Activated CD4-positive, alpha-beta memory T cell treated with anti-CD3 and anti-CD28 coated beads for 36 hours (primary cell): Measurements from ENCODE around the gene TGM3. TPM values are rescaled to one million over a fixed set of nuclear protein-coding genes. Genes with fewer than 3 reads are reported as not detected.

Experiments
- CTCF ChIA-PET: fragments of 350-600 bp; sonication (Branson Sonifier 250); formaldehyde crosslinking; loops from one replicate; lab custom pipeline; 2021; ENCODE audit warnings: antibody characterized with exemption, inconsistent platforms; lab: Charles Lee
- POLR2A ChIA-PET: fragments of 350-600 bp; sonication (Branson Sonifier 250); formaldehyde crosslinking; loops from one replicate; lab custom pipeline; 2021; ENCODE audit warnings: antibody characterized with exemption; lab: Charles Lee
- DNase-seq: peaks from one replicate; pipeline ENCODE4 v3.0.0-alpha.2; 2020
- H3K27ac Mint-ChIP-seq: one replicate; pipeline ENCODE4 v1.8.0; 2021; ENCODE audit warnings: mixed read lengths
- H3K27me3 Mint-ChIP-seq: one replicate; pipeline ENCODE4 v1.8.0; 2021; ENCODE audit warnings: mixed read lengths
- H3K36me3 Mint-ChIP-seq: one replicate; pipeline ENCODE4 v1.8.0; 2021; ENCODE audit warnings: mixed read lengths
- H3K4me1 Mint-ChIP-seq: one replicate; pipeline ENCODE4 v1.8.0; 2021; ENCODE audit warnings: low read depth, mixed read lengths
- H3K4me3 Mint-ChIP-seq: one replicate; pipeline ENCODE4 v1.8.0; 2021; ENCODE audit warnings: mild to moderate bottlenecking, mixed read lengths
- H3K9me3 Mint-ChIP-seq: one replicate; pipeline ENCODE4 v1.8.0; 2021; ENCODE audit warnings: mixed read lengths
- intact Hi-C: fragments of 100-400 bp; cut with micrococcal nuclease; formaldehyde crosslinking; loops from one replicate; pipeline ENCODE4 v1.15.1; 2023
- total RNA-seq, 2 experiments: library from RNA; stranded (reverse); gene quantifications; one replicate each; pipeline ENCODE4 v1.2.3, GENCODE V29; 2021

Gene TGM3
- total RNA-seq, 2 experiments from 2014 or later = not detected

DNA sequence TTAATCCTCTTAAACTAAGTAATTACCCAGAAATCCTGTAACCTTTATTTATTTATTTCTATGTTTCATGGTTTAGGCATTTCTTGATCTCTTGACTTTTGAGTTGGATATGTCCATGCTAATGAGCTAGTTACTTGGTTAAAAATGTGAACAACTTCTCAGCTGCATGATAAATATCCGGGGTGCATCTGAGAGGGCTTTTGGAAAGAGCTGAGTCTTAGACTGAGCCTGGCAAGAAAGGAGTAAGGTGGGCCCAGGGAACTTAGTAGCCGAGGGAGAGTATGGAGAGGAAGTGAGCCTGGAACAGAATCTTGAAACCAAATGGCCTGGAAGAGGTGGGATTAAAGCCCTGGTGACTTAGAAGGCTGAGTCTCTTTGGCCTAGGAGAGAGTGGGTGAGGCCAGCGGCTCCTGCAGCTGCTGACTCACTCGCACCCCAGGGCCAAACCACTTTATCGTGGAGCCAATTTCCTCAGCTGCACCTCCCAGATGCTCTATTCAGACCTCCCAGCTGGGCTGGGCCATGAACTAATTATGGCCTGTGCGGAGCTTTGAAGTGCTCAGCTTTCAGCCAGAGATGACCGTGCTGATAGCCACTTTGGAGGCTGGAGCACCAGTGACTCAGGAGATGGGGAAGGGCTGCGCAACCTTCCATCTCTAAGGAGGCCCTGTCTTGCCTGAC, 19.1 kb downstream of the TGM3 start:
- H3K4me1 Mint-ChIP-seq = no peaks in the 10 kb centered on the region
- peaks cover 6% of the 10 kb centered on the region for H3K9me3 Mint-ChIP-seq
- peaks cover 8% of the 10 kb centered on the region for H3K27me3 Mint-ChIP-seq
- H3K36me3 Mint-ChIP-seq = no peaks in the 10 kb centered on the region
- H3K27ac Mint-ChIP-seq = no peak overlapping the region
- H3K4me3 Mint-ChIP-seq = no peak overlapping the region
- POLR2A ChIA-PET = no interaction called here
- intact Hi-C loops = no loop called here
- CTCF ChIA-PET = interaction anchor here (0.7 kb wide), 1 partner anchor 842 kb away, joined by 3 read pairs; no protein-coding TSS in a partner anchor
- DNase-seq = no peak

DNA sequence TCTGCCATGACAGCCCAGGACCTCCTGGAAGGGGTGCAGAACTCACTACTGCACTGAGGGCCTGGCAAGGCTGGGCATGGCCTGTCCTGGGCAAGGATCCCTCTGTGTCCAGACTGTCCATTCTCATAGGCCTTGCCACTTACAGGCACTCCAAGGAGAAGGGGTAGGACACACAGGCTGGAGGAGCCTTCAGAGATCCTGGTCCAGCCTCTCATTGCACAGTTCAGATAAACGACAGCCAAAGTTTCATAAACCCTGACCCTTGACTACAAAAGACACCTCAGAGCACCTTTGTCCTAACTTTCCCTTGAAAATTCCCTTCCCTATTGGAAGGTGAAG, 19.6 kb downstream of the TGM3 start:
- H3K9me3 Mint-ChIP-seq = peaks cover 6% of the 10 kb centered on the region
- no peak overlapping the region for H3K27ac Mint-ChIP-seq
- intact Hi-C loops = no loop called here
- H3K4me3 Mint-ChIP-seq = no peak overlapping the region
- H3K27me3 Mint-ChIP-seq = peaks cover 8% of the 10 kb centered on the region
- CTCF ChIA-PET = no interaction called here
- DNase-seq = no peak
- H3K36me3 Mint-ChIP-seq = no peaks in the 10 kb centered on the region
- no peaks in the 10 kb centered on the region for H3K4me1 Mint-ChIP-seq
- POLR2A ChIA-PET = no interaction called here

DNA sequence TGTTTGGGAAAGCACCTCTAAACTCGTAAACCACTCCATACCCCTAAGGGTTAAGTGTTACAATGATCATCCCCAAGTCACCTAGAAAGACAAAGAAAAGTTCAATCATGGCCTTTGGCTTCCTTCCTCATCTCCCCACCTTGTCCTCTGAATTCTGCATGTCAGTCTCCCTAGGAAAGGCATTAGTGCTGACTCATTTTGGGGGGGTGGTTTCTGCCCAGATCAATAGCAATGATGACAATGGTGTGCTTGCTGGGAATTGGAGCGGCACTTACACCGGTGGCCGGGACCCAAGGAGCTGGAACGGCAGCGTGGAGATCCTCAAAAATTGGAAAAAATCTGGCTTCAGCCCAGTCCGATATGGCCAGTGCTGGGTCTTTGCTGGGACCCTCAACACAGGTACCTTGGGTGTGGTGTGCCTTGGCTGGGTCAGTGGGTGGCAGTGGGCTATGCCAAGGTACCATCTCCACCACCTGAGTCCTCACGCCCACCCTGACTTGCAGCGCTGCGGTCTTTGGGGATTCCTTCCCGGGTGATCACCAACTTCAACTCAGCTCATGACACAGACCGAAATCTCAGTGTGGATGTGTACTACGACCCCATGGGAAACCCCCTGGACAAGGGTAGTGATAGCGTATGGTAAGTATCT, 21.2 kb downstream of the TGM3 start:
- Mint-ChIP-seq H3K9me3 (peaks cover 6% of the 10 kb centered on the region), H3K27me3 (peaks cover 8% of the 10 kb centered on the region), H3K36me3 (no peaks in the 10 kb centered on the region), H3K27ac (no peak overlapping the region), H3K4me3 (no peak overlapping the region), H3K4me1 (no peaks in the 10 kb centered on the region)
- intact Hi-C loops = no loop called here
- POLR2A ChIA-PET = no interaction called here
- CTCF ChIA-PET = interaction anchor here (1.2 kb wide), 1 partner anchor 109 kb away, joined by 3 read pairs; no protein-coding TSS in a partner anchor
- DNase-seq = no peak

DNA sequence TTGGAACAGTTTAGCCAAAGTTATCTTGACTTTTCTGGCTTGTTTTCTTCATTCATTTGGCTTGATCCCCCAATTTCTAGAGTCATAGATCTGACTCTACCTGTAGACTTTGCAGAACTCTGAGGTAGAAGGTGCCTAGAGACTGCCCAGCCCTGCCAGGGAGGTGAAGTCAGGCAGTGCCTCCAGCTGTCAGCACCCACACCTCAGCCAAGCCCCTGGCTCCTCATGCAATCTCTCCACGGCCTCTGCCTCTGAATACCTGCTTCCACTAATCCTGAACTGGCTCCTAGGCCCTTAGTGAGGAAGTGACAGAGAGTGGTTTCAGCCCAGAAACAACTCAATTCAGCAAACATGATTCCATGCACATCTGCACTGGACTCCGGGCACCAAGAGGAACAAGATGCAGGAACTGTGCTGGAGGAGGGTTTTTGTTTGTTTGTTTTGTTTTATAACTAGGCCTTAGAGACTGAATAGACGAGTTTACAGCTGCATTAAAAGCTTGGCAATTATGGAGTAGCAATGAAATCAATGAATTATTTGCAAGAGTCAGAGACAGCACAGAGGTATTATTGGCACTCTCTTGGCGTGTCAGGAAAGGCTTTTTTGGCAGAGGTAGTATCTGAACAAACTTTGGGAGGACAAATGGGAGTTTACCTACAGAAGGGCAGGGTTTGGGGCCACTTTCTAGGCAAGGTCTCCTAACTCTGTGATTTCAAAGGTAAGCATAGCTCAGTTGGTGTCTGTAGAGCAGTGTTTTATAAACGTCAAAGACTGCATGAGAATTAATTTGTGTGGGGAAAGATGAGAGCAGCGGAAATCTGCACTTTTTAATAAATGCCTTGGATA, 25.2 kb downstream of the TGM3 start:
- no peak for DNase-seq

DNA sequence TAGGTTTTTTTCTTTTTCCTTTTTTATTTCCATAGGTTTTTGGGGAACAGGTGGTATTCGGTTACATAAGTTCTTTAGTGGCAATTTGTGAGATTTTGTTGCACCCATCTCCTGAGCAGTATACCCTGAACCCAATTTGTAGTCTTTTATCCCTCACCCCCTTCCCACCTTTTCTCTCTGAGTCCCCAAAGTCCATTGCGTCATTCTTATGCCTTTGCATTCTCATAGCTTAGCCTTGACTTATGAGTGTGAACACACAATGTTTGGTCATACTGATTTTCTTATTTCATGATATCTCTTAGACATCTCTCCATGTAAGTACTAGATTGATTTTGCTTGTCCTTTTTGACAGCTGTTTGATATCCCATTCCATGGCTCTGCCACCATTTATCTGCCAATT, 27.2 kb downstream of the TGM3 start:
- H3K27ac Mint-ChIP-seq = no peak overlapping the region
- H3K36me3 Mint-ChIP-seq = no peaks in the 10 kb centered on the region
- intact Hi-C loops = no loop called here
- no peaks in the 10 kb centered on the region for H3K4me1 Mint-ChIP-seq
- H3K4me3 Mint-ChIP-seq = no peak overlapping the region
- ChIA-PET CTCF (no interaction called here), POLR2A (no interaction called here)
- no peak for DNase-seq
- H3K9me3 Mint-ChIP-seq = peaks cover 6% of the 10 kb centered on the region
- H3K27me3 Mint-ChIP-seq = peaks cover 26% of the 10 kb centered on the region

More for the DNA sequence above, 25.2 kb downstream of the TGM3 start:
- Mint-ChIP-seq H3K4me3 (no peak overlapping the region), H3K4me1 (no peaks in the 10 kb centered on the region), H3K27me3 (peaks cover 24% of the 10 kb centered on the region), H3K9me3 (peaks cover 6% of the 10 kb centered on the region), H3K36me3 (no peaks in the 10 kb centered on the region), H3K27ac (no peak overlapping the region)
- CTCF ChIA-PET = no interaction called here
- intact Hi-C loops = no loop called here
- POLR2A ChIA-PET = no interaction called here

DNA sequence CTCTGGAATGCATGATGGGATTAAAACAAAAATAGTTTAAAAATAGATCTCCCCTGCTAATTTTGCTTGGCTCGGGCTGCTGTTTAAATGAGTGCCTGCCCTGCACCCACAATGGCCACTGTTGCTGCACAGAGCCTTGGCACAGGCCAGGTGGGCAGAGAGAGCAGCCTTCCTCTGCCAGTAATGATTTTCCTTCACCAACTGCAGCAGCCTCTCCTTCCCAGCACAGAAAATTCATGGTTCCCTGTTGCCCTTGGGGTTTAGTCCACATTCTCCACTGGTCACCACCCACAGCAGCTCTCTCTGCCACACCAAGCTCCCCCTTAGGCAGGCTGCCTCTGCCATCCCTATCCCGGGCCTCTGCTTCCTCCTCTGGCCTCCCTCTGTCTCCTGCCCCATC, 30.2 kb downstream of the TGM3 start:
- no peak overlapping the region for H3K27ac Mint-ChIP-seq
- intact Hi-C loops = no loop called here
- ChIA-PET CTCF (interaction anchor here (0.6 kb wide), 1 partner anchor 26 kb away, joined by 4 read pairs; no protein-coding TSS in a partner anchor), POLR2A (no interaction called here)
- peaks cover 22% of the 10 kb centered on the region for H3K27me3 Mint-ChIP-seq
- H3K36me3 Mint-ChIP-seq = no peaks in the 10 kb centered on the region
- no peak for DNase-seq
- no peaks in the 10 kb centered on the region for H3K9me3 Mint-ChIP-seq
- no peaks in the 10 kb centered on the region for H3K4me1 Mint-ChIP-seq
- H3K4me3 Mint-ChIP-seq = no peak overlapping the region

DNA sequence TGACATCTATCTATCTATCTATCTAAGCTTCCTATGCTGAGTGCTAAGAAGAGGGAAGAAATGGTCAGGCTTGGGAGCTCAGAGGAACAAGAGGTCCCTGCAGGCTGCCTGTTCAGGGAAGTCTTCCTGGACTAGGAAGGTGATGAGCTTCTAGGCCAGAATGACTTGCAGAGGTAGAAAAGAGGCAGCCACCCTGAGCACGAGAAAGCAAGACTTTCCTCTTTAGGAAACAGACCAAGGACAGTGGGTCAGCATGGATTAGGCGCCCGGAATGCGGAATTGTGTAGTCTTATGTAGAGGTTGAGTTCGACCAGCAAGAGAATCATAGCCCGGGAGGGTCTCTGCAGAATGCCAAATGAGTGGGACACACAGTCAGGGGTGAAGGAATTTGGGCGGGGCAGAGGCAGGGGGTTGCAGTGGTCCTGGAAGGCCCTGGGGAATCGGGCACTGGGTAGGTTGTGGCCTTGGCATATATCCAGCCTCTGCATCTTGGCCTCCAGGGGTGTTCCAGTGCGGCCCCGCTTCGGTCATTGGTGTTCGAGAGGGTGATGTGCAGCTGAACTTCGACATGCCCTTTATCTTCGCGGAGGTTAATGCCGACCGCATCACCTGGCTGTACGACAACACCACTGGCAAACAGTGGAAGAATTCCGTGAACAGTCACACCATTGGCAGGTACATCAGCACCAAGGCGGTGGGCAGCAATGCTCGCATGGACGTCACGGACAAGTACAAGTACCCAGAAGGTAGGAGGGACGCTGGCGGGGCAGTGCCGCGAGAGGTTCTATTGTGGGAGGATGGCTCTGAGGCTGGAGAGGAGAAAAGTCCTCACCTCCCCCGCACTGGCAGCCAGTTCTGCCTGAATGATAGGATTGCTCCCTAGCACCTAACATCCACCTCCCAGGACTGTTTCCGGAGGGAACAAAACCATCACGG, 32.1 kb downstream of the TGM3 start:
- Mint-ChIP-seq H3K9me3 (no peaks in the 10 kb centered on the region), H3K36me3 (no peaks in the 10 kb centered on the region), H3K4me3 (no peak overlapping the region), H3K27ac (no peak overlapping the region), H3K27me3 (peaks cover 22% of the 10 kb centered on the region), H3K4me1 (no peaks in the 10 kb centered on the region)
- ChIA-PET POLR2A (no interaction called here), CTCF (no interaction called here)
- intact Hi-C loops = no loop called here
- no peak for DNase-seq

DNA sequence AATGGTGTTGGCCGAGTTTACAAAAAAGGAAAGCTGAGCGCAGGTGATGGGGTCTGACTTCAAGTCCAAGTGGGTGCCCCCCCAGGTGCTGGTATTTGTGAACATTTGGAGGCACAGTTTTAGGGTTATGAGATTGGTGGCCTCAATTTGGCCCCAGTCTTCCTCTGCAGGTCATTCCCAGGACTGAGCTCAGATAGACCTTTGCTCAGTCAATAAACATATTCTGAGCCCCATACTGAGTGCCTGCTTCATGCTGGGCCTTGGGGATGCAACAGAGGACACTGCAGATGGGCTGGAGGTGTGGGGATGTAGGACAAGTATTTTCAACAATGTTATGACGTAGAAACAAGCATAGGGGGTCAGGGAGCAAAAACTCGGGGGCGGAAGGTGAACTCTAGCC, 33.5 kb downstream of the TGM3 start:
- no peak overlapping the region for H3K4me3 Mint-ChIP-seq
- ChIA-PET CTCF (interaction anchor here (1.2 kb wide), 1 partner anchor 9 kb away, joined by 3 read pairs; no protein-coding TSS in a partner anchor), POLR2A (no interaction called here)
- peaks cover 21% of the 10 kb centered on the region for H3K27me3 Mint-ChIP-seq
- no peak for DNase-seq
- intact Hi-C loops = no loop called here
- no peaks in the 10 kb centered on the region for H3K36me3 Mint-ChIP-seq
- no peaks in the 10 kb centered on the region for H3K9me3 Mint-ChIP-seq
- H3K4me1 Mint-ChIP-seq = no peaks in the 10 kb centered on the region
- no peak overlapping the region for H3K27ac Mint-ChIP-seq

DNA sequence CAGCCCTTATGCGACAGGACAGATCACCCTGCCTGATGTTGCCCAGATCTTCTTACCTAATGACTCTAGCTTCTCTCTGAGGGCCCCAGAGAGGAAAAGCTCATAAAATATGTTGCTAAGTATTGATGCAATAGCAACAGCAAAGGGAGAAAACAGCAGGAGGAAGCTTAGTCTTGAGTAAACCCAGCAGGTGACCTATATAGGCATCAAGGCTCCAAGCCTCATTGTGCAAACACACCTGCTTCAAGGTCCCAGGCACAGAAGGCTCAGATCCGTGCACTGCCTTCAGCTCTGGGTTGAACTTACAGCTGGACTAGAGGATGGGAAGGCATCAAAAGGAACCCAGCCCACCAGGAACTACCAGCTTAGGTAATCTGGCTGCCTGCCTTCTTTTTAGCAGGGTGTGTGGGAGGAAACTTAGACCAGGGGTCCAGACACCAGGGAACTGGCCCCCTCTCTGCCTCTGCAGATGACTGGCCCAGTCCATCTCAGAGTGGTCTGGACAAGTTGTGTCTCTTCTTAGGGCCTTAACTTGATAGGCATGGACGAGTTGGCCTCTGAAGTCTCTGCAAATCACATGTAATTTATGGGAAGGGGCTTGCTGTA, 34.4 kb downstream of the TGM3 start:
- ChIA-PET POLR2A (no interaction called here), CTCF (interaction anchor here (1.2 kb wide), 1 partner anchor 8 kb away, joined by 3 read pairs; no protein-coding TSS in a partner anchor)
- Mint-ChIP-seq H3K36me3 (no peaks in the 10 kb centered on the region), H3K9me3 (no peaks in the 10 kb centered on the region), H3K27ac (no peak overlapping the region), H3K4me3 (no peak overlapping the region), H3K4me1 (no peaks in the 10 kb centered on the region), H3K27me3 (peaks cover 13% of the 10 kb centered on the region)
- intact Hi-C loops = no loop called here
- DNase-seq = no peak

DNA sequence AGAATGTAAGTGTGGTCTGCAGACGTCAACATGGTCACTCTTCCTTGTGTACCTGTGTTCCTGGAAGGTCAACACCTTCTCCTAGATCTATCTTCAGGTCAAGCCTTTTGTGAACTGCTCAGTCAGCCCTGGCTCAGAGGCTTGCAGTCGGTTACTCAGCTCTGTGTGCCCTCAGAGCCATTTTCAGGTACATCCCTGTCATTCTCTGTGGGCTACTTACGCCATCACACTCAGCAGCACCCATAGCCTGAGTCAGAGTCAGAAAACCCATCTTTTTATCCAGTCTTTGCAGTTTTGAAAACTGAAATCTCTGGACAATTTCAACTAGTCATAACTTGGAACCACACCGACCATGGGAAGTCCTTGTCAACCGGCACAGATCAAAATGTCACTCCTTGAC, 35.3 kb downstream of the TGM3 start:
- POLR2A ChIA-PET = no interaction called here
- intact Hi-C loops = no loop called here
- Mint-ChIP-seq H3K4me3 (no peak overlapping the region), H3K9me3 (no peaks in the 10 kb centered on the region), H3K27me3 (peaks cover 7% of the 10 kb centered on the region), H3K4me1 (no peaks in the 10 kb centered on the region), H3K27ac (no peak overlapping the region), H3K36me3 (no peaks in the 10 kb centered on the region)
- no peak for DNase-seq
- CTCF ChIA-PET = no interaction called here

DNA sequence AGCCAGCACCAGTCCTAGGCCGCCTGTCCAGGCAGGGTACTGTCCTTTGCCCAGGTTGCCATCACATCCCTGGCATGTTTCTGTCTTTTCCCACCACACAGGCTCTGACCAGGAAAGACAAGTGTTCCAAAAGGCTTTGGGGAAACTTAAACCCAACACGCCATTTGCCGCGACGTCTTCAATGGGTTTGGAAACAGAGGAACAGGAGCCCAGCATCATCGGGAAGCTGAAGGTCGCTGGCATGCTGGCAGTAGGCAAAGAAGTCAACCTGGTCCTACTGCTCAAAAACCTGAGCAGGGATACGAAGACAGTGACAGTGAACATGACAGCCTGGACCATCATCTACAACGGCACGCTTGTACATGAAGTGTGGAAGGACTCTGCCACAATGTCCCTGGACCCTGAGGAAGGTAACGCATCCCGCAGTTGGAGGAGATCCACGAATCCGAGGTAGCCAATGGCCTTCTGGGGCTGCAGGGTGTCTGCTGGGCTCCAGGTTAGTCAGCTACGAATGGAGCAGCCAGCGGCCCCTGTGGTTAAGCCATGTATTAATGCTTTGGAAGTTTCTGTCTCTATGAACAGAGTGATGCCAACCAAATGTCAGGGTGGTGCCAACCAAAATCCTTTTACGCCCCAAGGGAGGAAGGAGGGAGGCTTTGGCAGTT, 36.2 kb downstream of the TGM3 start:
- peaks cover 3% of the 10 kb centered on the region for H3K27me3 Mint-ChIP-seq
- H3K4me1 Mint-ChIP-seq = no peaks in the 10 kb centered on the region
- CTCF ChIA-PET = no interaction called here
- no peak overlapping the region for H3K27ac Mint-ChIP-seq
- intact Hi-C loops = no loop called here
- no peak overlapping the region for H3K4me3 Mint-ChIP-seq
- POLR2A ChIA-PET = no interaction called here
- H3K36me3 Mint-ChIP-seq = no peaks in the 10 kb centered on the region
- no peaks in the 10 kb centered on the region for H3K9me3 Mint-ChIP-seq
- DNase-seq = no peak
